ENCODE data around the gene ZNF350. TPM values are rescaled to one million over a fixed set of nuclear protein-coding genes. Genes with fewer than 3 reads are reported as not detected.
"Not testable (repeated sequence)": the region's sequence is repeated elsewhere in the genome, so short reads cannot be mapped to it uniquely, and the experiment has no call there.

ZNF350 gene
- total RNA-seq, 1 donor from 2014 or later, result 9.2 TPM

DNA sequence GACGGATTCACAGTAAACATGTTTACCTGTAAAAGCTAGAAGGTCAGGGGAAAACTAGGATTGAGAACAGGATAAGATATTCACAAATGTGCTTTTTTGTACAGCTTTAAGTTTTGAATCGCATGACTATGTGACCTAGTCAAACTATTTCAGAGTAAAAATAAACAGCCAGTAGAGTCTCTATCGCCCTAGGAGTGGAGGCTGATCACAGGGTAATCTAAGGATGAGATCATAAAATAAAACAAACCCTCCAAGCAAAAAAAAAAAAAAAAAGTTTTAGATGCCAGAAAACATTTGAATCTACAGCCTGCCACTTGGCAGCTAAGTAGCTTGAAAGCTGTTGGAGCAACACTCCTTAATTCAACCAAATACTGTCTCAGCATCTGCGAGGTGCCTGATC, 26.8 kb downstream of the ZNF350 start:
- intact Hi-C loops (cut with micrococcal nuclease), result no loop called here
- H3K27ac Mint-ChIP-seq, result no peak overlapping the region
- no peaks in the 10 kb centered on the region for H3K27me3 Mint-ChIP-seq (ENCODE audit: low read depth)
- H3K36me3 Mint-ChIP-seq (ENCODE audit: low read depth), result peaks cover 29% of the 10 kb centered on the region
- H3K4me1 Mint-ChIP-seq (ENCODE audit: low read depth), result no peaks in the 10 kb centered on the region
- no peak for DNase-seq (ENCODE audit: low spot score)
- H3K9me3 Mint-ChIP-seq, result peaks cover 75% of the 10 kb centered on the region
- no peak overlapping the region for H3K4me3 Mint-ChIP-seq (ENCODE audit: low read depth)

DNA sequence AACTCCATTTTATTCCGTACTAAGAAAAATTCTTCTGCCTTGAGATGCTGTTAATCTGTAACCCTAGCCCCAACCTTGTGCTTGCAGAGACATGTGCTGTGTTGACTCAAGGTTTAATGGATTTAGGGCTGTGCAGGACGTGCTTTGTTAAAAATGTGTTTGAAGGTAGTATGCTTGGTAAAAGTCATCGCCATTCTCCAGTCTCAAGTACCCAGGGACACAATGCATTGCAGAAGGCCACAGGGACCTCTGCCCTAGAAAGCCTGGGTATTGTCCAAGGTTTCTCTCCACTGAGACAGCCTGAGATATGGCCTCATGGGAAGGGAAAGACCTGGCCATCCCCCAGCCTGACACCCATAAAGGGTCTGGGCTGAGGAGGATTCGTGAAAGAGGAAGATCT, 28.8 kb downstream of the ZNF350 start:
- H3K4me3 Mint-ChIP-seq (ENCODE audit: low read depth); H3K27ac Mint-ChIP-seq; DNase-seq (ENCODE audit: low spot score); H3K27me3 Mint-ChIP-seq (ENCODE audit: low read depth); intact Hi-C loops (cut with micrococcal nuclease); H3K4me1 Mint-ChIP-seq (ENCODE audit: low read depth): not testable (repeated sequence)
- peaks cover 73% of the 10 kb centered on the region for H3K9me3 Mint-ChIP-seq
- peaks cover 12% of the 10 kb centered on the region for H3K36me3 Mint-ChIP-seq (ENCODE audit: low read depth)

DNA sequence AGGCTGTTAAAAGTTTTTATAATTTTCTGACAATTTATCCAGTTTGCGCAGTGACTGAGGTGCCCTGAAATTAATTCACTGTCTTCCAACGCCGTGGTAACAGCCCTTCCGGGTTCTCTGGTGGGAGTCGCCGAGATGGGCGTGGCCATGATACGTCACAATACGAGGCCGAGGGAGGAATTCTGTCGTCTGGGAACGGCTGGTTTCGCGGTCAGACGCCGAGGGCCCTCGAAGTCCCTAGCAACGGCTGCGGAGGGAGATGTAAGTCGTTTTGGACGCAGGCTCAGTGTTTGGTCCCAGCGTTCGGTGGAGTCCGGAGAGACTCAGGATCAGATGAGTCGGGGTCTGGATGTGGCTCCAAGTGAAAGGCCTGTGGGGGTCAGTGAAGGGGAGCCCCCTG, 37.7 kb downstream of the ZNF350 start:
- no peaks in the 10 kb centered on the region for H3K27me3 Mint-ChIP-seq (ENCODE audit: low read depth)
- H3K36me3 Mint-ChIP-seq (ENCODE audit: low read depth), result peaks cover 28% of the 10 kb centered on the region
- H3K4me1 Mint-ChIP-seq (ENCODE audit: low read depth), result no peaks in the 10 kb centered on the region
- H3K4me3 Mint-ChIP-seq (ENCODE audit: low read depth), result no peak overlapping the region
- H3K9me3 Mint-ChIP-seq, result peaks cover 80% of the 10 kb centered on the region
- no peak for DNase-seq (ENCODE audit: low spot score)
- H3K27ac Mint-ChIP-seq, result no peak overlapping the region
- intact Hi-C loops (cut with micrococcal nuclease), result no loop called here

DNA sequence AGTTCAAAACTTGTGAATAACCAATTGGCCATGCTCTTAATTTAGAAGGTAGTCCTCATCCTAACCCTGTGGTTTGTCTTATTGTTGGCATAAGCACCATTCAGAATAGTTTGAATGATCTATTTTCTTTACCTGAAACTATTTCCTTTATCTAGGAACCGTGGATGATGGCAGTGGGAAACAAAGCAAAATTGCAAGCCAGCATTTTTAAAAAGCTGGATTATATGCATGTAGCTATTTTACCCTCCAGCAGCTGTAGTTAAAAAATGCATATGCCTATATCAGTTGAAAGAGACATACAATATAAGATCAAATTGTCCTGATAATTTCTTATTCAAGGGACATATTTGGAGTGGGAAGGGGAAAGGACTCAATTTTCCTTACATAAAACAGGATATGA, 40.0 kb downstream of the ZNF350 start:
- intact Hi-C loops (cut with micrococcal nuclease), result no loop called here
- peaks cover 93% of the 10 kb centered on the region for H3K9me3 Mint-ChIP-seq
- H3K4me3 Mint-ChIP-seq (ENCODE audit: low read depth), result no peak overlapping the region
- H3K4me1 Mint-ChIP-seq (ENCODE audit: low read depth), result no peaks in the 10 kb centered on the region
- no peak overlapping the region for H3K27ac Mint-ChIP-seq
- H3K27me3 Mint-ChIP-seq (ENCODE audit: low read depth), result no peaks in the 10 kb centered on the region
- peaks cover 51% of the 10 kb centered on the region for H3K36me3 Mint-ChIP-seq (ENCODE audit: low read depth)
- no peak for DNase-seq (ENCODE audit: low spot score)

DNA sequence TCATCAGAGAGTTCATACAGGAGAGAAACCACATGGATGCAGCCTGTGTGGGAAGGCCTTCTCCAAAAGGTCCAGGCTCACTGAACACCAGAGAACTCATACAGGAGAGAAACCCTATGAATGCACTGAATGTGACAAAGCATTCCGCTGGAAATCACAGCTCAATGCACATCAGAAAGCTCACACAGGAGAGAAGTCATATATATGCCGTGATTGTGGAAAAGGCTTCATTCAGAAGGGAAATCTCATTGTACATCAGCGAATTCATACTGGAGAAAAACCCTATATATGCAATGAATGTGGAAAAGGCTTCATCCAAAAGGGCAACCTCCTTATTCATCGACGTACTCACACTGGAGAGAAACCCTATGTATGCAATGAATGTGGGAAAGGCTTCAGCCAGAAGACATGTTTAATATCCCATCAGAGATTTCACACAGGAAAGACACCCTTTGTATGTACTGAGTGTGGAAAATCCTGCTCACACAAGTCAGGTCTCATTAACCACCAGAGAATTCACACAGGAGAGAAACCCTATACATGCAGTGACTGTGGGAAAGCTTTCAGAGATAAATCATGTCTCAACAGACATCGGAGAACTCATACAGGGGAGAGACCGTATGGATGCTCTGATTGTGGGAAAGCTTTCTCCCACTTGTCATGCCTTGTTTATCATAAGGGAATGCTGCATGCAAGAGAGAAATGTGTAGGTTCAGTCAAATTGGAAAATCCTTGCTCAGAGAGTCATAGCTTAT, 41.7 kb downstream of the ZNF350 start:
- intact Hi-C loops (cut with micrococcal nuclease), result no loop called here
- Mint-ChIP-seq H3K4me3 (ENCODE audit: low read depth) (no peak overlapping the region), H3K4me1 (ENCODE audit: low read depth) (no peaks in the 10 kb centered on the region), H3K27ac (no peak overlapping the region), H3K27me3 (ENCODE audit: low read depth) (no peaks in the 10 kb centered on the region), H3K9me3 (peaks cover 89% of the 10 kb centered on the region), H3K36me3 (ENCODE audit: low read depth) (peaks cover 68% of the 10 kb centered on the region)
- DNase-seq (ENCODE audit: low spot score), result no peak

DNA sequence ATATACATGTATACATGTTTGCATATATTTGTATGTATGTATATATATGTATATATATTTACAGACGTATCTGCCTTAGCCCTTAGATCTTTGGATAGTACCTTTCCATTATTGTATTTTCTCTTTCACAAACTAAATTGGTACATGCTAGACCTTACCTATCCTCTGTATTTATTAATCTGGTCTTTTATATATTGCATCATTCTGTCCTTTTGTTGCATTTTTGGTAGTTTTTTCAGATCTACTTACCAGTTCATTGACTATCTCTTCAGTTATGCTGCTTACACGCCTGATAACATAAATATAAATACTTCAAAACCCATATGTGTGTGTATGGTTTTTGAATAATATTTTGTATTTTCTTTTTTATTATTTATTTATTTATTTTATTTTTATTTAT, 47.7 kb downstream of the ZNF350 start:
- Mint-ChIP-seq H3K27me3 (ENCODE audit: low read depth) (no peaks in the 10 kb centered on the region), H3K9me3 (peaks cover 71% of the 10 kb centered on the region), H3K4me1 (ENCODE audit: low read depth) (no peaks in the 10 kb centered on the region), H3K36me3 (ENCODE audit: low read depth) (peaks cover 96% of the 10 kb centered on the region), H3K27ac (no peak overlapping the region), H3K4me3 (ENCODE audit: low read depth) (no peak overlapping the region)
- intact Hi-C loops (cut with micrococcal nuclease), result no loop called here
- no peak for DNase-seq (ENCODE audit: low spot score)

DNA sequence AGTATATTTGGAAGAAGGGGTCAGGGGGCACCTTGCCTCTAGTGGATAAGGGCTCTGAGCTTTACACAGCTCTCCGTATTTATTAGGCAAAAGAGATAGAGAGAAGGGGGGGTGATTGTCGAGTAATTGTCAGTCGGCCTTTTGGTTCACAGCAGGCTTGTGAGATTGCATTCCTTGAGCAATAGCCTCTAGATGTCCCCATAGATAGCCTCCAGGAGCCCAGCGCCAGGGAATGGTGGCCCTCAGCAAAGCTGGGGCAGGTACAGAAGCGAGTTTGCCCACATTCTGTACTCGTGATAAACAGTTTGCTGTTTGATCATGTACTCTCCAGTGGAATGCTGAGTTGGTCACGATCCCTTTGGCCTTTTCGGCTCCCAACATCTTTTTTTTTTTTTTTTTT, 54.7 kb downstream of the ZNF350 start:
- peaks cover 88% of the 10 kb centered on the region for H3K36me3 Mint-ChIP-seq (ENCODE audit: low read depth)
- no peaks in the 10 kb centered on the region for H3K27me3 Mint-ChIP-seq (ENCODE audit: low read depth)
- no peak for DNase-seq (ENCODE audit: low spot score)
- H3K4me3 Mint-ChIP-seq (ENCODE audit: low read depth), result no peak overlapping the region
- H3K9me3 Mint-ChIP-seq, result peaks cover 65% of the 10 kb centered on the region
- peaks cover 9% of the 10 kb centered on the region for H3K4me1 Mint-ChIP-seq (ENCODE audit: low read depth)
- intact Hi-C loops (cut with micrococcal nuclease), result no loop called here
- no peak overlapping the region for H3K27ac Mint-ChIP-seq

DNA sequence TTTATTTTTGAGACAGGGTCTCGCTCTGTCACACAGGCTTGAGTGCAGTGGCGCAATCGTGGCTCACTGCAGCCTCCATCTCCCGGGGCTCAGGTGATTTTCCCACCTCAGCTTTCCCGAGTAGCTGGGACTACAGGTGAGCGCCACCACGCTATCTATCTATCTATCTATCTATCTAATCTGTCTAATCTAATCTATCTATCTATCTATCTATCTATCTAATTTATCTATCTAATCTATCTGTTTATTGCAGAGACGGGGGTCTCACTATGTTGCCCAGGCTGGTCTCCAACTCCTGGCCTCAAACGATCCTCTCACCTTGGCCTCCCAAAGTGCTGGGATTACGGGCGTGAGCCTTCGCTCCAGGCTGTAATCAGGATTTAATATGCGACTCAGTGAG, 58.8 kb downstream of the ZNF350 start:
- intact Hi-C loops (cut with micrococcal nuclease), result loop anchor here (1.0 to 5.0 kb wide), 6 partner anchors 23 to 244 kb away; partner anchors contain the start of genes ZNF350, ZNF614, ZNF615 and ZNF649

DNA sequence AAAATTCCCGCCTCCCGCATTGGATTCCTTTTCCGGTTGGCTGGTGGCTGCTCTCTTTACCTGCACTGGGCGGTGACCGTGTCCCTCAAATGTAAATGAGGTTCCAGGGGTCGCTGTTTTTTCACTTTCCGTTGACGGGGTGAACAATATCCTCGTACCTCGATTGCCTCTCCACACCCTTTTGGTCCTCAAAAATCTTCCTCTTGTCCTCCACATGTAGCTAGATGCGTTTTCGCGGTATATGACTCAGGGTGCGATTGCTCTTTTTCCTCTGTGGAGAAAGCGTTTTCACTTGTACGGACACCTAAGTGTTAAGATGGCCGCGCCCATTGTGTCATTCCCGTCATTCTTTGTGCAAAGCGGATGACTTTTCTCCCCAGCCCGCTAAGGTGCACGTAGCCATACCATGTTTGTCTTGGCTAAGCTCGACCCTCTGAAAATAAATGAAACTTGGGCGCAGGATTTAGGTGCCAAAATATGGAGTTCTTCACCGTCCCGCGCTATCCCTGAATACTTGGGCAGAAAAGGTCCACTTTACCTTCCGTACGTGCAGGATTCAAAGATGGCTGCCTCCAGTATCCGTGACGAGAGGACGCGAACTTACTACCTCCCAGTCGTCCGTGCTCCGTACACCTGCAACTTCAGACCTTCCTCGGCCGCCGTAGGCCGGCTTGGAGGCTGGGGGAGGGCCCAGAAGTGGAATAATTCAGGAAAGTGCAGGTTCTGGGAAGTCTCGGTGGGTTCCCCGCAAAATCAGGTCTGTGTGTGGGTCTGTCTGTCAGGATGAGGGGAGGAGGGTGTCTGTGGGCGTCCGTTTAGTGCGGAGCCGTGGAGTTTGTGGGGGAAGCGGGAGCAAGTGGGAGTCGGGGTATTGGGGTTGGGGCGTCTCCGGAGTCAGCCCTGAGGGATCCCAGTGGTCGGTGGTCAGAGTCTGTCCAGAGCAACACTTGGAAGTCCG, 59.6 kb downstream of the ZNF350 start, which contains the start of gene ZNF613:
Gene ZNF613 (plus strand): TSS at position 689 of the 958 bp plus-strand sequence. CDS start 8,749 bp downstream, outside the sequence.
- H3K4me3 Mint-ChIP-seq (ENCODE audit: low read depth), result peak within 1 kb of the TSS; percentile 97
- peak within 1 kb of the TSS; percentile 93 for H3K27ac Mint-ChIP-seq
- intact Hi-C loops (cut with micrococcal nuclease), result loop anchor here (1.0 to 5.0 kb wide), 6 partner anchors 22 to 245 kb away; partner anchors contain the start of genes ZNF350, ZNF614, ZNF615 and ZNF649
- no peaks in the 10 kb centered on the region for H3K27me3 Mint-ChIP-seq (ENCODE audit: low read depth)
- H3K36me3 Mint-ChIP-seq (ENCODE audit: low read depth), result peaks cover 56% of the 10 kb centered on the region
- peaks cover 15% of the 10 kb centered on the region for H3K4me1 Mint-ChIP-seq (ENCODE audit: low read depth)
- peaks cover 84% of the 10 kb centered on the region for H3K9me3 Mint-ChIP-seq
- peak; percentile 77 for DNase-seq (ENCODE audit: low spot score)

More for the DNA sequence above, 58.8 kb downstream of the ZNF350 start:
- no peak for DNase-seq (ENCODE audit: low spot score)
- H3K27me3 Mint-ChIP-seq (ENCODE audit: low read depth), result no peaks in the 10 kb centered on the region
- peaks cover 81% of the 10 kb centered on the region for H3K9me3 Mint-ChIP-seq
- peak overlapping the region; percentile 97 for H3K4me3 Mint-ChIP-seq (ENCODE audit: low read depth)
- H3K4me1 Mint-ChIP-seq (ENCODE audit: low read depth), result peaks cover 15% of the 10 kb centered on the region
- peak overlapping the region; percentile 93 for H3K27ac Mint-ChIP-seq
- H3K36me3 Mint-ChIP-seq (ENCODE audit: low read depth), result peaks cover 61% of the 10 kb centered on the region

DNA sequence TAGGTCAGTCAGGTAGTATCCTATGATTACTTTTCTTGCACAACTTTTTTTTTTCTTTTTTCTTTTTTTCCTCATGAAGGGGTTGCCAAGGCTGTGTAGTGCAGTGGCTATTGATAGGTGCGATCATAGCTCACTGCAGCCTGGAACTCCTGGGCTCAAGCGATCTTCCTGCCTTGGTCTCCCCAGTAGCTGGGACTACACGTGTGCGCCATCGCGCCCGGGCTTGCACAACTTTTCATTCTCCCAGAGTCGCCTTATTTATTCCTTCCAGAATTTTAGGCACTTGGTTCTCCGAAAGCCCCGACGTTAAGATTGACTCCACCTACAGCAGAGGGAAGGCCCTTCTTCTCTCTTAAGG, 60.2 kb downstream of the ZNF350 start:
- Mint-ChIP-seq H3K27ac (peak overlapping the region; percentile 93), H3K9me3 (peaks cover 85% of the 10 kb centered on the region)
- intact Hi-C loops (cut with micrococcal nuclease), result loop anchor here (5.0 kb wide), 1 partner anchor 246 kb away; the partner anchor contains the start of gene ZNF836

DNA sequence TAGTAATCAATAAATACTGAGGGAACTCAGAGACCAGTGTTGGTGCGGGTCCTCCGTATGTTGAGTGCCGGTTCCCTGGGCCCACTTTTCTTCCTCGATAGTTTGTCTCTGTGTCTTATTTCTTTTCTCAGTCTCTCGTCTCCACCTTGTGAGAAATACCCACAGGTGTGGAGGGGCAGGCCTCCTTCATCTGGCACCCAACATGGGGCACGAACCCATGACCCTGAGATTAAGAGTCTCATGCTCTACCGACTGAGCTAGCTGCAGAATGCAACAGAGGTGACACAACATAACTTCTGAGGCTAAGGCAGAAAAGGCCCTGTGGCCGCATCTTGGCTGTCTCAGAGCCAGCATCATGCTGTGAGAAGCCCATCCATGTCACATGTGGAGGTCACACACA, 64.7 kb downstream of the ZNF350 start:
- peaks cover 19% of the 10 kb centered on the region for H3K36me3 Mint-ChIP-seq (ENCODE audit: low read depth)

More for the DNA sequence above, 60.2 kb downstream of the ZNF350 start:
- DNase-seq (ENCODE audit: low spot score), result no peak
- H3K4me3 Mint-ChIP-seq (ENCODE audit: low read depth), result peak overlapping the region; percentile 97
- peaks cover 15% of the 10 kb centered on the region for H3K4me1 Mint-ChIP-seq (ENCODE audit: low read depth)
- peaks cover 54% of the 10 kb centered on the region for H3K36me3 Mint-ChIP-seq (ENCODE audit: low read depth)
- H3K27me3 Mint-ChIP-seq (ENCODE audit: low read depth), result no peaks in the 10 kb centered on the region

DNA sequence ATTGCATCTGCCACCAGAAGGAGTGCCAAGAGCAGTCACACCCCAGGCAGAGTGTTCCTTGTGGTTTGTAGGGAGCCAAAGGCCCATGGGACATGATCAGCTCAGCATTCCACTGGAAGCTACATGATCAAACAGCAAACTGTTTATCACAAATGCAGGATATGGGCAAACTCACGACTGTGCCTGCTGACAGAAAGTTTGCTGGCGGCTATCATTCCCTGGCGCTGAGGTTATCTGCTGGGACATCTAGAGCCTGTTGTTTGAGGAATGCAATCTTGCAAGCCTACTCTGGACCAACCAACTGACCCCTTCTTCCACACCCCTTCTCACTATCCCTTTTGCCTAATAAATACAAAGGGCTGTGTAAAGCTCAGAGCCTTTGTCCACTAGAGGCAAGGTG, 67.0 kb downstream of the ZNF350 start:
- peaks cover 10% of the 10 kb centered on the region for H3K36me3 Mint-ChIP-seq (ENCODE audit: low read depth)
- no peak overlapping the region for H3K4me3 Mint-ChIP-seq (ENCODE audit: low read depth)
- H3K4me1 Mint-ChIP-seq (ENCODE audit: low read depth), result no peaks in the 10 kb centered on the region
- peaks cover 74% of the 10 kb centered on the region for H3K9me3 Mint-ChIP-seq
- intact Hi-C loops (cut with micrococcal nuclease), result no loop called here
- H3K27me3 Mint-ChIP-seq (ENCODE audit: low read depth), result no peaks in the 10 kb centered on the region
- no peak overlapping the region for H3K27ac Mint-ChIP-seq
- DNase-seq (ENCODE audit: low spot score), result no peak

More for the DNA sequence above, 64.7 kb downstream of the ZNF350 start:
- Mint-ChIP-seq H3K4me3 (ENCODE audit: low read depth) (no peak overlapping the region), H3K9me3 (peaks cover 76% of the 10 kb centered on the region), H3K27ac (no peak overlapping the region), H3K4me1 (ENCODE audit: low read depth) (peaks cover 6% of the 10 kb centered on the region), H3K27me3 (ENCODE audit: low read depth) (no peaks in the 10 kb centered on the region)
- intact Hi-C loops (cut with micrococcal nuclease), result no loop called here
- no peak for DNase-seq (ENCODE audit: low spot score)
